AG20443 (cell line): Measurements from ENCODE around the gene USP54.
"Not testable (repeated sequence)": the region's sequence is repeated elsewhere in the genome, so short reads cannot be mapped to it uniquely, and the experiment has no call there.

Source experiments
- DNase-seq: peaks from one replicate; pipeline ENCODE4 v3.0.0; 2012; ENCODE audit warnings: low spot score, mixed read lengths

The USP54 gene, protein sequence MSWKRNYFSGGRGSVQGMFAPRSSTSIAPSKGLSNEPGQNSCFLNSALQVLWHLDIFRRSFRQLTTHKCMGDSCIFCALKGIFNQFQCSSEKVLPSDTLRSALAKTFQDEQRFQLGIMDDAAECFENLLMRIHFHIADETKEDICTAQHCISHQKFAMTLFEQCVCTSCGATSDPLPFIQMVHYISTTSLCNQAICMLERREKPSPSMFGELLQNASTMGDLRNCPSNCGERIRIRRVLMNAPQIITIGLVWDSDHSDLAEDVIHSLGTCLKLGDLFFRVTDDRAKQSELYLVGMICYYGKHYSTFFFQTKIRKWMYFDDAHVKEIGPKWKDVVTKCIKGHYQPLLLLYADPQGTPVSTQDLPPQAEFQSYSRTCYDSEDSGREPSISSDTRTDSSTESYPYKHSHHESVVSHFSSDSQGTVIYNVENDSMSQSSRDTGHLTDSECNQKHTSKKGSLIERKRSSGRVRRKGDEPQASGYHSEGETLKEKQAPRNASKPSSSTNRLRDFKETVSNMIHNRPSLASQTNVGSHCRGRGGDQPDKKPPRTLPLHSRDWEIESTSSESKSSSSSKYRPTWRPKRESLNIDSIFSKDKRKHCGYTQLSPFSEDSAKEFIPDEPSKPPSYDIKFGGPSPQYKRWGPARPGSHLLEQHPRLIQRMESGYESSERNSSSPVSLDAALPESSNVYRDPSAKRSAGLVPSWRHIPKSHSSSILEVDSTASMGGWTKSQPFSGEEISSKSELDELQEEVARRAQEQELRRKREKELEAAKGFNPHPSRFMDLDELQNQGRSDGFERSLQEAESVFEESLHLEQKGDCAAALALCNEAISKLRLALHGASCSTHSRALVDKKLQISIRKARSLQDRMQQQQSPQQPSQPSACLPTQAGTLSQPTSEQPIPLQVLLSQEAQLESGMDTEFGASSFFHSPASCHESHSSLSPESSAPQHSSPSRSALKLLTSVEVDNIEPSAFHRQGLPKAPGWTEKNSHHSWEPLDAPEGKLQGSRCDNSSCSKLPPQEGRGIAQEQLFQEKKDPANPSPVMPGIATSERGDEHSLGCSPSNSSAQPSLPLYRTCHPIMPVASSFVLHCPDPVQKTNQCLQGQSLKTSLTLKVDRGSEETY (N-terminal part only)

DNA sequence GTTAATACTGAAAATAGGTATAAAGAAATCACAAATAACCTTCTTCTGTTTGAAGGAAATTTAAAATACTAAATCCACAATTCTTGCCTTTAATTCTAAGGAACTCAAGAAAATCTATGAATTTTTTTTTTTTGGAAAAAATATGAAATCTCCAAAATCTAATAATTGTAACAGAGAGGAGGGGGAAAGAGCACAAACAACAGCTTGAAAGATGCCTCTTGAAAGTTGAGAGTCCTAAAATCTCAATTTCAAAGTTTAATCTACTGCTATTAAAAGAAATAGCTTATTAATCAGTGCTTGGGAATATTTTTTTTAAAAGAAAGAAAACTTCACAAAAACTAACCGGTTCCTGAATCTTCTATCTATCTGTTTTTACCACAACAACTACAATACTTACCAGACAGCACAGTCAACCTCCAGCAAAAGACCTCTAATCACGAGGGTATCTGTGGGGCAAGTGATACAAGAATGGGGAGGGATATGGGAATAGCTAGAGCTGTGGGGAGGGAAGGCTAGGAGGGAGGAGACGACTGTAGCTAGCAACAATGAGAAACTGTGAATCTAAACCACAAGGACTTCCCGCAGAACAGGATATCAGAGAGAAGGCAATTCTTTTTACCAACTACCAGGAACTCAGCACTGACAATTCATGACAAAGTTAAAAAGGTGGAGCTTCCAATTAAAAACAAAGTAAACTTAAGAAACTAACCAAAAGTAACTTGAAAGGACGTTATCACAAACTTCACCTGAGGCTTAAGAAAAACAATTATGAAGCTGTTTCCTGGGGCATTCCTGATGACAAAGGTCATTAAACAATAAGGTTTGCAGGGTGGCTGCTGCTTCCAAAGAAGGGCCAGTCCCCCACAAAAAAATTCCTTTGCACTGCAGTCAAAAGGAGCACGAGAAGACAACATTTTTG is at the start of gene USP54:
TSS of gene USP54 (minus strand) at position 462 of the 919 bp plus-strand sequence. CDS start 15,684 bp downstream, outside the sequence.
- DNase-seq, result peak; percentile 77

DNA sequence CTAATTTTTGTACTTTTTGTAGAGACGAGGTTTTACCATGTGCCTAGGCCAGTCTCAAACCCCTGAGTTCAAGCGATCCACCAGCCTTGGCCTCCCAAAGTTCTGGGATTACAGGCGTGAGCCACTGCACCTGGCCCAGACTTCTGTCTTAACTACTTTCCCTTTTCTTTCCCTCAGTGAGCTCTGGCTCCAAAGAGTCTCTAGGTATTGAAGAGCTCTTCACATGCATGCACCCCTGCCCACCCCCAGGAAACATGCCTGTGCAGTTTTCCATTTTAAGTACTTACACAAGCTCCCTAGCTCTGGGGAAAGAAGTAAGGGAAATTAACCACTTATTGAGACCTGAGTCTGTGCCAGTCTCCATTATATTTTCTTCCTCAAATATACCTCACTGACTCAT is 48.1 kb upstream of the USP54 start:
- DNase-seq, result no peak

DNA sequence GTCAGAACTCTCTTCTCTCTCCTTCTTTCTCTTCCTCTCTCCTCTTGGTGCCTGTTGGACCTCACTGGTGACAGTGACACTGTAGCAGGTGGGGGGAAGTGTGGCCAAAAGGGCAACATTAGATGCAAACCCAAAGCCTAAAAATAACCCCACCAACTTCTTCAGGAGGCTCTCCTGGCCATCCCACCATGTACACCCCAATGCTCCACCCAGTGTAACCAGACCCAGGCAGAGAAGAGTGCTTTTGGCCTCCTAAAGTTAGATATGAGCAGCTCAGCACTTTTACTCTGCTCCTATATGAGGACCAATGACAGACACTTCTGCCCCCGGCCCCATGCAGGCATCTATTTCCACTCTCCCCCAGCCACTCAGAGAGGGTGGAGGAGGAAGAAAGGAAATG is 44.6 kb upstream of the USP54 start:
- peak; percentile 6 for DNase-seq

DNA sequence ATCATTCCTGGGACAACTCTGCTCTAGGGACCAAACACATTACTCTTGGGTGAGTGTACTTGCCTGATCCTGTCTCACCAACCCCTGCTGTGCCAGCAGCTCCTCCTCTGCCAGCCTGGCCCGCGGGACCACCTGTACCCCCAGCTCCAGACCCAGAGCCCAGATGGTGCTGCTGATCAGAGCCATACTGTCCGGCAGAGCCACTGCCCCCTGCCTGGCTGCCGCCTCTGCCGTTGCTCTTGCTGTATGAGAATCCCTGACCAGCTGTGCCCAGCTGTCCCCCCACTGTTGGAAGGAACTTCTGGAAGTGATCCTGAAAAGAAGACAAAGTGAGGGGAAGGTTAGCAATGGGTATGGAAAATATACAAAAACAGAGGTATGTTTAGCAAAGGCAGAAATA is 43.3 kb upstream of the USP54 start:
- no peak for DNase-seq

DNA sequence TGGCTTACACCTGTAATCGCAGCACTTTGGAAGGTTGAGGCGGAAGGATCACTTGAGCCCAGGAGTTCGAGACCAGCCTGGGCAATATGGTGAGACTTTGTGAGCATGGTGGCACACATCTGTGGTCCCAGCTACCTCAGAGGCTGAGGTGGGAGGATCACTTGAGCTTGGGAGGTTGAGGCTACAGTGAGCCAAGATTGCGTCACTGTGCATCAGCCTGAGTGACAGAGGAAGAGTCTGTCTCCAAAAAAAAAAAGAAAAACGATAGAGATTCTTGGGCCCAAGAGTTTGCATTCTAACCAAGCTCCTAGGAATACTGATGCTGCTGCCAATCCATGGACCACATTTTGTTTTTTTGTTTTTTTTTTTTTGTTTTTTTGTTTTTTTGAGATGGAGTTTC is 38.0 kb upstream of the USP54 start:
- no peak for DNase-seq

DNA sequence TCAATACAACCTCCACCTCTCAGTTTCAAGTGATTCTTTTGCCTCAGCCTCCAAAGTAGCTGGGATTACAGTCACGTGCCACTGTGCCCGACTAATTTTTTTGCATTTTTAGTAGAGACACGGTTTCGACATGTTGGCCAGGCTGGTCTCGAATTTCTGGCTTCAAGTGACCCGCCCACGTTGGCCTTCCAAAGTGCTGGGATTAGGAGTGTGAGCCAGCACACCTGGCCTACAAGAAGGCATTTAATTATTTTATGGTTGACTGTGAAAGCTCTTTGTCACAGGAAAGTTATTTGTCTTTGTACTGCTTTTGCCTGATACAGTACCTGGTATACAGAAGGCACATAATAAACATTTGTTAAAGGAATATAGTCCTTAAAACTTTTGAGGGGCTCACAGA is 37.3 kb upstream of the USP54 start:
- DNase-seq, result no peak

DNA sequence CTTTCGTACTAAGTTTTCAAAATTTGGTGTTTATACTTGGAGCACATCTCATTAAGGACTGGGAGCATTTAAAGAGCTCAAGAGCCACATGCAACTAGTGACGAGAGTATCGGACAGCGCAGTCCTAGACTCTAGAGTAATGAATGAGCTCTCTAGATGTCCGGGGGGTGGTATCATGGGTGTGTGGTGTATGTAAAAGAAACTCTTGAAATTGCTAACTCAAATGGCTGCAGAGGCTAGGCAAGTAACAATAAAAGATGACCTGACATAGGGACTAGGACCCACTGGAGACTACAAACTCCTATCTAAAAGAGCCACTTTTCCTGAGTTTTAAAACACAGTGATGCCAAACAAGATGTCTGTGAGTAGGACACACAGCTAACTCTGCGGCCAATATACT is 36.2 kb upstream of the USP54 start:
- DNase-seq, result no peak

DNA sequence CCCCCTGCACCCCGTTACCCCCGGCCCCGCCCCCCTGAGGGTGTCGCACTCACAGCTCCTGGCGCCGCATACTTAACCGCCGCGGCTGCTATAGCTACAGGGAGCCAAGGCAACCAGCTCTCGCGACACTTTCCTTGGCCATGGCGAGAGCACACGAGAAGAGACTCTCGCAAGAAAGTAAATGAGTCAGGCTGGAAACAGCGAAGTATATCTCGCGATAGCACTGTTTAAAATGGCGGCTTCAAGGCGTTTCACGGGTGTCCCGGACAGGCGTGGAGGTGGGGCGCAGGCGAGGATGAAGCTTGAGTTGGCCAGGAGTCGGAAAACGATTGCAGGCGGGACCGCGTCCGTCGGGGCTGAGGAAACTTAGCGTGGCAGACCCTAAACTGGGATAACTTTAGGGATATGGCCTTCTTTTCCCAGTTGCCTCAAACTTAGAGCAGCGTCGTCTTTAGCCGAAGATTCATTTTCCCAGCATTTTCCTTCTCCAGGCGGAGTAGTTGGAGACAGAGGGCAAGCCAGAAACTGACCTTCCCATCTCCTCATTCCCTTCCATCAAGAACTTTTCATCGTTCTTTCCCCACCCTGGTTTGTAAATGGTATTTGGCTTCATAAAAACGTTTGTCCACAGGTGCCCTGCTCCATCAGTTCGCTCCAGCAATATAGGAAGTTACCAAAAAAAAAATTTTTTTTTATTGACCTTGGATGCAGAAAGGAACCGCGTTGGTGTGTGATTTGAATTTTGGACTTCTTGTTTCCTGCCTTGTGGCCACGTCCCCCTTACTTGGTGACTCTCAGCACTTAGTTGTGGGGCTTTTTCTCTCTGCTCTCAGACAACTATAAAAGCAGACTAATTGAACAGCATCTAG is 35.0 kb upstream of the USP54 start:
- DNase-seq, result peak; percentile 97

DNA sequence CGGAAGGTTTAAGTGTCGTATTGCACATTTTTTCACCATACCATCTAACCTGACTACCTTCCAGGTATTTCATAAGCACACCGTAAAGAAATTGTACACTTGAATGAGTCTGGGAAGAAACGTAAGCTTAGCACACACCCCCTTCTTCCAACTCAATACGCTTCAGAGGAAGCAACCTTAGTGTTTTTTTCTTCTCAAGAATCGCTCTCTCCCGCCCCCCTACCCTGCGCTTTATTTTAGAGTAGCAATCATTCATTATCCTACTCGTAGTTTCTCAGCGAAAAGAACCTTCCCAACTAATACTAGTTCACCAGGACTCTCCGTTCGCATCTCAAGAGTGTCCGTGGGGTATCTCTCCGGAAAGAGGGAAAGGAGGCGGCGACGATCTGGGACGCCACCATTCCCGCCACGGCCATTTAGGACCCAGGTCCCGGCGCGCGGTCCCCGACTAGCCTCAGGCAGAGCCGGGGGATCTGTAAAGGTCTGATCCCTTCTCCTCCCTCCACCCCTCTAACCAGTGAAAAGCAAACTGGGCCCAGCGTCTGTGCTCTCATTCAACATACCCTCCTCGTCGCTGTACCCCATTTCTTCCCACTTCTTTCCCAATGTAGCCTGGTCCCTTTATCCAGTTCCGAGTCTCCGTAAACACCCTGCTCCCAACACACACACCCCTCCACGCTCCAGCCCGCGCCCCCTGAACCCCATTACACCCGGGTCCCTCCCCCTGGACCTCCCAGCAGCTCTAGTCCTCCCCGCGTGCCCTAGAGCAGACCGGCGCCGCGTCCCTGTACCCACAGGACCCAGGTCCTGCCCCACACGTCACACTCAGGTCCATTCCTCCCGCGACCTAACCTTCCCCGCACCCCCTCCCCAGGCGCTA is 34.1 kb upstream of the USP54 start:
- DNase-seq, result peak; percentile 56

DNA sequence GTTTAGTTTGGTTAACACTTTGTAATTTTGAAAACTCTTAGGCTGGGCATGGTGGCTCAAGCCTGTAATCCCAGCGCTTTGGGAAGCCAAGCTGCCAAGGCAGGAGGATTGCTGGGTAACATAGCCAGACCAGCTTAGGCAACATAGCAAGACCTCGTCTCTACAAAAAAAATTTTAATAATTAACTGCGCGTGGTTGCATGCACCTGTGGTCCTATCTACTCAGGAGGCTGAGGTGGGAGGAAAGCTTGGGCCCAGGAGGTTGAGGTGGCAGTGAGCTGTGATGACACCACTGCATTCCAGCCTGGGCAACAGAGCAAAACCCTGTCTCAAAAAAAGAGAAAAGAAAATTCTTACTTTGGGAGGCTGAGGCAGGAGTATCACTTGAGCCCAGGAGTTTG is 31.9 kb upstream of the USP54 start:
- DNase-seq, result no peak

DNA sequence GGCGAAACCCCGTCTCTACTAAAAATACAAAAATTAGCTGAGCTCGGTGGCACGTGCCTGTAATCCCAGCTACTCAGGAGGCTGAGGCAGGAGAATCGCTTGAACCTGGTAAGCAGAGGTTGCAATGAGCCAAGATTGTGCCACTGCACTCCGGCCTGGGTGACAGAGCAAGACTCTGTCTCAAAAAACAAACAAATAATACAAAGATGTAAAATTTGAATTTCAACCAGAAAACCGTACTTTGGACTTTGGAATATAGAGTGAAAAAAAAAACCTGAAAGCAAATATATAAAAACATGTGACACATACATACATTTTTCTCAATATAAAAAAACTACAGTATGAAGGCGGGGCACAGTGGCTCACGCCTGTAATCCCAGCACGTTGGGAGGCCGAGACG is 29.8 kb upstream of the USP54 start:
- DNase-seq, result not testable (repeated sequence)

DNA sequence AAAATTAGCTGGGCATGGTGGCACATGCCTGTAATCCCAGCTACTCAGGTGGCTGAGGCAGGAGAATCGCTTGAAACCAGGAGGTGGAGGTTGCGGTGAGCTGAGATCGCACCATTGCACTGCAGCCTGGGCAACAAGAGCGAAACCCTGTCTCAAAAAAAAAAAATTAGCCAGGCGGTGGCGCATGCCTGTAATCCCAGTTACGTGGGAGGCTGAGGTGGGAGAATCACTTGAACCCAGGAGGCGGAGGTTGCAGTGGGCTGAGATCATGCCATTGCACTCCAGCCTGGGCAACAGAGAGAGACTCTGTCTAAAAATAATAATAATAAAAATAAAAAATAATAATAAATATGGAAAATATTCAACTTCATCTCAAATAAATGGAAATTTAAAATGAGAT is 26.0 kb upstream of the USP54 start:
- DNase-seq, result not testable (repeated sequence)

DNA sequence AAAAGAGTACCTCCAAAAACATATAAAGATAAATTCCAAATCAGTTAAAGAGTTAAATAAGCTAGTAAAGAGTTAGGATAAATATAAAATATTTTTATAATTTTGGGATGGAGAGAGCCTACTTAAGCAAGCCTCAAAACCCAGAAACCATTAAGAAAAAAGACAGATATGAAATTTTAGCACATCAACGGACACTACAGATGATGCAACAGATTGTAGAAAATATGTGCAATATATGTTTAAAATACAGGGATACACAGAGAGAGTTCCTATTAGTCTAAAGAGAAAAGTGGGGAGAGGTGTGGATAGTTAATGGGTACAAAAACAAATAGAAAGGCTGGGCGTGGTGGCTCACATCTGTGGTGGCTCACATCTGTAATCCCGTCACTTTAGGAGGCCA is 23.6 kb upstream of the USP54 start:
- no peak for DNase-seq

DNA sequence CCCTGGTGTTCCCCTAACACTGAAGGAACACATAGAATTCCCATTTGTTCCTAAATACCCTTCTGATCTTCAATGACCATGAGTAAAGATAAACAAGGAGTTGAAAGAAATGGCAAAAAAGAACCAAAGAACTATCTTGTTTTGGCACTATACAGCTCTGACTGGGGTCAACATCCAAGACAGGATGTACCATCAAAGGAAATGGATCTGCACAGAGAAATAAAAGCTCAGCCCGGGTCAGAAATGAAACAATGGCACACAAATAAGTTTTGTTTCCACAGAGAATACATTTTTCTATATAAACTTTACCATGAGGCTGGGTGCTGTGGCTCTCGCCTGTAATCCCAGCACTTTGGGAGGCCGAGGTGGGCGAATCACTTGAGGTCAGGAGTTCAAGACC is 18.0 kb upstream of the USP54 start:
- DNase-seq, result no peak

DNA sequence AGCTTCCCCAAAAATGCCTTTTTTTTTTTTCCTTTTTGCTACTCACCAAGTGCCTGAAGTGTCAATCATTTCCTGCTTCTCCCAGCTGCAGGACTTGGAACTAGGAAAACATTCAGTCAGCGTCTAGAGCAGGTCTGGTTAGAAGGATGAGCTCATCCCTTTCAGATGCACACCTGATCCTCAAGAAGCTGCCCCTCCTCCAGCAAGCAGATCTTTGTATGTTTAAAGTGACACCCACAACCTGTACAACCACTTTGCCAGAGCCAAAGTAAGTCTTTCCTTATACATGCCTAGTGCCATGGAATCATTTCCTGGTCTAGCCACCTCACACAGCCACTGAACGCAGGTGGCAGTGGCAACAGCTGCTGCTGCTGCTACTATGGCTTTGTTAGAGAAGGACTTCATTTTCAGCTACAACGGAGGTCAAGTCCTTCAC is 10.4 kb upstream of the USP54 start:
- DNase-seq, result no peak

DNA sequence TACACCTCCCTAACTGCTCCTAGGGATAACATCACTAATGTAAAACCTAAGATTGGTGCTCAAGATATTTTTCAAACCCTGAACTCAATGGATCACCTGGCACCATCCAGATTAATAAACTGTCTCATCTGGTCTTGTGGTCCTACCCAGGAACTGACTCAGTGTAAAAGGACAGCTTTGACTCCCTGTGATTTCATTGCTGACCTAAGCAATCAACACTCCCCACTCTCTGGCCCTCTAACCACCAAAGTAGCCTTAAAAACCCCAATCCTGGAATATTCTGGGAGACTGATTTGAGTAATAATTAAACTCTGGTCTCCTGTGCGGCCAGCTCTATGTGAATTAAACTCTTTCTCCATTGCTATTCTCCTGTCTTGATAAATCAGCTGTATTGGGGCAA is 6.2 kb upstream of the USP54 start:
- DNase-seq, result no peak

DNA sequence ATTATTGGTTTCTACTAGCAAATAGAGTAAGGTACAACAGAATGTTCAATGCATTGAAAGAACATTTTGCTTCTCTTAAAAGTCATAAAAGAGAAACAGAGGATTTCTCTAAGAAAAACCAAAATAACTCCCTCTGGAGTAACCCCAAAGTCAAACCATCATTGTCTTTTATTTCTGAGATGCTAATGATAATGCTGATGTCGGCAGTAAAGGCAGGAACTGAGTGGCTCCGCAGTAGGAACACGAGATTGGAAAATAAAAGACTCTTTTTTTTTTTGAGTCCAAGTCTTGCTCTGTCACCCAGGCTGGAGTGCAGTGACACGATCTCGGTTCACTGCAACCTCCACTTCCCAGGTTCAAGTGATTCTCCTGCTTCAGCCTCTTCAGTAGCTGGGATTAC is 2.7 kb upstream of the USP54 start:
- DNase-seq, result no peak

DNA sequence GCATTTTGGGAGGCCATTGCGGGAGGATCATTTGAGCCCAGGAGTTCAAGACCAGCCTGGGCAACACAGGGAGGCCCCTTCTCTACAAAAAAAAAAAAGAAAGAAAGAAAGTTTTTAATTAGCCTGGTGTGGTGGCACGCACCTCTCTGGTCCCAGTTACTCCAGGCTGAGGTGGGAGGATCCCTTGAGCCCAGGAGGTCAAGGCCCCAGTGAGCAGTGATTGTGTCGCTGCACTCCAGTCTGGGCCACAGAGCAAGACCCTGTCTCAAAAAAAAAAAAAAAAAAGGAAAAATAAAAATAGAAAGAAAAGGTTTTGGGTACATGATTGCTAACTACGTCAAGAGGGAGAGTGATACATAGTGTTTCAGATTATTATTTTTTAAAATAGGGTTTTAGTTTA is 2.0 kb upstream of the USP54 start:
- no peak for DNase-seq

DNA sequence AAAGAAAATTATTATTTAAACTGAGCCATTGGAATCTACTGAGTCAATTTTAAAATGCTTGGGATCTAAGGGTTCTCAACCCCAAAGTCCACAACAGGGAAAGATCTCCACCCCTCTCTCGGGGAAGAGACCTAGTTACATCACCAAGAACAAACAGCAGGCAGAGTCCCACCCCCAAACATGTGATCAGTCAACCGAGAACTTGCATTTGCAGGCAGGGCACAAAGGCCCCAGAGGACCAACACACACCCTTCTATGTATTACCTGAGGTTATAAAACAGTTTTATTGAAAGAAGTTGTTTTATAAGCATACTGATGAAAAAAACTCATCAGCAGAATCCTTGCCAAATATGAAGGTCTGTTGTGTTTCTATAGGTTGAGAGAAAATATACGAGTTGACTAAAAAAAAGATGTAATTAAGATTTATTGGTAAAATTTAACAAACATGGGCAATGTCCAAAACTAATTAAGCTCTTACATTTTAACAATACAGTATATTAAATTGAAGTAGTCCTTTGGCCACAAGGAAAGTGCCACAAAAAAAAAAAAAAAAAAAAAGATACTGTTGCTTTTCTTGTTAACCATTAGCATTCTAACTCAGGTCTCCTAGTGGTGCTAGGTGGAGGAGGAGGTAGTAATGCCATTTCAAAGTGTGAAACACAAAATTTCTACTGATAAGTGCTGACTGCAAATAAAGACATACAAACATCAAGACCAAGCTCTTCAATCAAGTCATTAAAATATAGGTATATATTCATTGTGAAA is 975 bp upstream of the USP54 start:
- DNase-seq, result peak; percentile 73
